Mesenteric fat pad (tissue), 1 donor: ENCODE data around the gene DENND4B. TPM values are rescaled to one million over a fixed set of nuclear protein-coding genes. Genes with fewer than 3 reads are reported as not detected.
"Not testable (repeated sequence)": the region's sequence is repeated elsewhere in the genome, so short reads cannot be mapped to it uniquely, and the experiment has no call there.

Experiments
- DNase-seq: peaks from one replicate; pipeline ENCODE4 v3.0.0-alpha.2; 2020; ENCODE audit warnings: low spot score
- total RNA-seq: library from RNA; stranded (reverse); fragmentation: NEBNext Ultra II Directional; extraction: Animal tissue kit (Norgen Biotek cat#: 25700); gene quantifications from one replicate; pipeline ENCODE4 v1.2.1, GENCODE V29; 2021
- donor health status: DM: yes; HTN: yes; CAD: no.

Gene DENND4B
- total RNA-seq, 1 donor from 2014 or later, result 67.5 TPM

- peak; percentile 37 for DNase-seq
These were observed 17.1 kb downstream of the DENND4B start for GRCh38 chr1:153929426-153929825.

GRCh38 chr1:153928791-153929341, 17.7 kb downstream of the DENND4B start:
- peak; percentile 81 for DNase-seq

- no peak for DNase-seq
These were observed 18.3 kb downstream of the DENND4B start for GRCh38 chr1:153928245-153928644.

- no peak for DNase-seq
These were observed 20.1 kb downstream of the DENND4B start for GRCh38 chr1:153926405-153926804.

GRCh38 chr1:153922972-153923925, 23.3 kb downstream of the DENND4B start, which contains the start of gene GATAD2B:
GATAD2B (minus strand) TSS chr1:153922972; CDS start chr1:153828347, 94,625 bp downstream.
- peak; percentile 99 for DNase-seq

GRCh38 chr1:153922076-153922971, 24.2 kb downstream of the DENND4B start:
- DNase-seq, result peak; percentile 89

GRCh38 chr1:153921803-153922075, 24.8 kb downstream of the DENND4B start:
- no peak for DNase-seq

- DNase-seq, result no peak
These were observed 25.3 kb downstream of the DENND4B start for GRCh38 chr1:153921080-153921802.

GRCh38 chr1:153919876-153920852, 26.4 kb downstream of the DENND4B start:
- DNase-seq, result no peak

GRCh38 chr1:153916297-153916696, 30.2 kb downstream of the DENND4B start:
- DNase-seq, result no peak

- DNase-seq, result no peak
These were observed 34.2 kb downstream of the DENND4B start for GRCh38 chr1:153912349-153912748.

GRCh38 chr1:153910560-153910959, 36.0 kb downstream of the DENND4B start:
- not testable (repeated sequence) for DNase-seq

GRCh38 chr1:153908071-153908470, 38.4 kb downstream of the DENND4B start:
- DNase-seq, result no peak

GRCh38 chr1:153907134-153907533, 39.4 kb downstream of the DENND4B start:
- no peak for DNase-seq

- DNase-seq, result no peak
These were observed 40.1 kb downstream of the DENND4B start for GRCh38 chr1:153906396-153906795.

- DNase-seq, result not testable (repeated sequence)
These were observed 40.6 kb downstream of the DENND4B start for GRCh38 chr1:153905908-153906307.

GRCh38 chr1:153903841-153904455, 42.6 kb downstream of the DENND4B start:
- DNase-seq, result no peak

- DNase-seq, result no peak
These were observed 47.0 kb downstream of the DENND4B start for GRCh38 chr1:153899509-153899908.

- not testable (repeated sequence) for DNase-seq
These were observed 50.7 kb downstream of the DENND4B start for GRCh38 chr1:153895866-153896265.
